Stimulated activated CD8-positive, alpha-beta memory T cell treated with anti-CD3 and anti-CD28 coated beads, Interleukin-15, amount 100 ng/mL, for 24 hours (primary cell): Measurements from ENCODE around the gene CSNK2A3.

Experiments
- DNase-seq: peaks from one replicate; pipeline ENCODE4 v3.0.0-alpha.2; 2020; ENCODE audit warnings: low read depth

The CSNK2A3 gene

GRCh38 chr11:11335043-11335442 lies 18.0 kb downstream of the CSNK2A3 start:
- DNase-seq: no peak

DNA sequence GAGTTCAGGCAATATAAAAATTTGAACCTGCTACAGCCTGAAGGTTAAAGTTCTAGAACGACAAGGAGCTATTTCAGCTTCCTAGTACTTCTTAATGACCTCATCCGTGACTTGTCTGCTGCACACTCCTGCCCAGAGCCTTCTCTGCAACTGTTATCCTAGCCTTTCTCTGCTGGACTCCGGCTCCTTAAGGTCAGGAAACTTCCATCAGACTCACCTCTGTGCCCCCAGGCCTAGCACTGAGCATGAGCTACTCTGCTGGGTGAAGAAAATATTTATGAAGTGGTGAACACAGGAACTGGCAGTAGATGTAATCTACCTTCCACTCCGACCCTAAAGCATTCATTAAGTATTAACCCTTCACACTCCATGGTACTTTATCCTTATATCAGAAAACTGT lies 18.4 kb downstream of the CSNK2A3 start:
- no peak for DNase-seq

DNA sequence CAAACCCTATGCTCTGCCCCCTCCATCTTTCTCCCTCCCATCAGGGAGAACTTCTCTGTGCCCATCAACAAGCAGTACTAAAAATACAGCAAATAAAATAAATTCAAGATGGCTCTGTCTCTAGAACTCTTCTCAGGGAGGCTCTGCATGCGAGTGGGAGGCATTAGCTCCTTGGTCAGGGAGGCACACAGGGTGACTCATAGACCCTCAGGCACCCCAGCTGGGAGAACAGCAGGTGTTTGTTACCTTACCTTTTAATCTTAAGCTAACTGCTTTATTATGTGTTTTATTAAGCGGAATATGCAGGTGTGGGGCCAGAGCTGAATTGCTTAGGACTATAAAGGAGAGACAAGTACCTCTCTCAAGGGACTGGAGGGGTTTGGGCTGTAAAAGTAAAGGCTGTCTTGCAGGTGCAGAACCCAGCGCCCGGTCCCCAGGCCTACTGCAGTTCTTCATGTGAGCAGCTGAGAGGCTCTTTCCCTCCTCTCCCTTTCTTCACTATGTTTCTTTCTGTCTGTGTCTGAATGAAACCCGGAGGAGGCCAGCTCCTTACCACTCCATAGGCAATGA lies 20.8 kb downstream of the CSNK2A3 start:
- DNase-seq: no peak

DNA sequence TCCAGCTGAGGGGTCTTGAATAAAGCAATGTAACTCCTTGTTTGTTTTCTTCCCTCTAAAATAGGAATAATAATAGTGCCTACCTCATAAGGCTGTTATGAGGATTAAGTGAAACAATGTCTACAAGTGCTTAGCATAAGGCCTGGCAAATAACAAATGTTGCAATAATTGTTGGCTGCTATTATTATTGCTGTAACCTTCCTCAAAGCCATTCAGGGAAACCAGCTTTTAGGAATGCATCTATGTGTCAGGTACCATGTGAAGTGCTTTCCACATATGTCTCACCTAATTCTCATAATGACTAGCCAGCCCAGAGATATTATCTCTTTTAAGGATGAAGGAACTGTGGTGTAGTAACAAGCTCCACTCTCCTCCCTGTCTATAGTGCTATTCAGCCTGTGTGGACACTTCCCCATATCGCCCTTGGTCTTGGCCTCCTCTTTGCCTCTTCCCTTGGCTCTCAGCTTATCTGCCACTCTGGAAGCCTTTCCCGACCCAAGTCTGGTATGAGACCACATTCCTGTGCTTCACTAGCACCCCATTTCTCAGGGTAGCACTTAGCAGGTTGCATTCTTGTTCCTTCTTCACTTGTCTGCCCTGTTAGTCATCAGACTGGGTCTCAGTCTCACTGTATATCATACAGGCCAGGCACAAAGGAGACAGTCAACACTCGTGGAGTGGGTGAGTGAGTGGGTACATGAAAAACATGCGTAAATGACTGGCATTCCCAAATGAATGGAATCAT lies 23.8 kb downstream of the CSNK2A3 start:
- no peak for DNase-seq

- DNase-seq: no peak
Observed at GRCh38 chr11:11324090-11324489, 29.0 kb downstream of the CSNK2A3 start.

GRCh38 chr11:11322101-11322500 lies 30.9 kb downstream of the CSNK2A3 start:
- DNase-seq: no peak

DNA sequence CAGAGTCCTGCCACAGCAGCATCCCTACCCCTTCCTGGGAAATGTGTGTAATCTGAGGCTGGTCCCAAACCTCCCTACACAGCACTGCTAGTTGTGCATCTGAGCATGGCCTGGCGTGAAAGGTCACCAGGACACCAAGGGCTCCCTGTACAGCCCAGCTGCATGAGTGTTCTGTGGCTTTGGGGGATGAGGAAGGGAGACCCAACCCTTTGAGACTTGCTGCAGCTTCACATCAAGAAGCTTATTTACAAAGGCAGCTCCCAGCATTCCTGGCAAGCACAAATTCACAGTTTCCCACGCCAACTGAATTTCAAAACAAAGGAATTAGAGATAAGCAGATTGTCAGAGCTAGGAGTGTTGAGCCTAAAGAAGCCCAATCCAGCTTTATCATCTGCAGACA lies 32.2 kb downstream of the CSNK2A3 start:
- DNase-seq: no peak

DNA sequence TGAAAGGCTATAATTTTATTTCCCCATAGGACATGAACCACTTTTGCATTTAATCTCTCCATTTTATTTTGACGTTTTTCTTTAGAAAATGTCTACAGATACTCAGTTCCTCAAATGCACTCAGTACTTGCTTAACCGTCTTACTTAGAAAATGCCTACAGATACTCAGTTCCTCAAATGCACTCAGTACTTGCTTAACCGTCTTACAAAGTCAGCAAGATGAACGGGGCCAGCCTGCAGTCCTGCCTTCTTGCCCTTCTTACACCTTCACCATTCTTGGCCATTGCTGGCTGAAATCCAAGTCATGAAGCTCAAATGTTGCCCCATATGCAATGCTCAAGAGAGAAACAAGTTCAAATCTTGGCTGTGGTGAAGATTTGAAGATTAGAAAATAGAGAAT lies 34.1 kb downstream of the CSNK2A3 start:
- no peak for DNase-seq

DNA sequence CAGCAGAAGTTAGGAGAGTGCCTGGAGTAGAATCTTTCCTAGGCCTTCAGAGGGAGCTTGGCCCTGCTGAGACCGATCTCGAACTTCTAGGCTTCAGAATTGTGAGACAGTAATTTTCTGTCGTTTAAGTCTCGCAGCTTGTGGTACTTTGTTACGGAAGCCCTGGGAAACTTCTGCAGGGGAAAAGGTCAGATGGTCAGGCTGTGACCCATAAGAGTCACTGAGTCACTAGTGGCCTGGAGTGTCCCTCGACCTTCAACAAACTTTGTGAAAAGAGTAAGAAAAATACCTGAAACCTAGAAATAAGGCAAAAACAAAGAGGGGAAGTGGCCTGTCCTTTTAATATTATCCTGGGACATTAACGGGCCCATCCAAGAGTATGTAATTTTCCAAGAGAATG lies 34.6 kb downstream of the CSNK2A3 start:
- DNase-seq: no peak

DNA sequence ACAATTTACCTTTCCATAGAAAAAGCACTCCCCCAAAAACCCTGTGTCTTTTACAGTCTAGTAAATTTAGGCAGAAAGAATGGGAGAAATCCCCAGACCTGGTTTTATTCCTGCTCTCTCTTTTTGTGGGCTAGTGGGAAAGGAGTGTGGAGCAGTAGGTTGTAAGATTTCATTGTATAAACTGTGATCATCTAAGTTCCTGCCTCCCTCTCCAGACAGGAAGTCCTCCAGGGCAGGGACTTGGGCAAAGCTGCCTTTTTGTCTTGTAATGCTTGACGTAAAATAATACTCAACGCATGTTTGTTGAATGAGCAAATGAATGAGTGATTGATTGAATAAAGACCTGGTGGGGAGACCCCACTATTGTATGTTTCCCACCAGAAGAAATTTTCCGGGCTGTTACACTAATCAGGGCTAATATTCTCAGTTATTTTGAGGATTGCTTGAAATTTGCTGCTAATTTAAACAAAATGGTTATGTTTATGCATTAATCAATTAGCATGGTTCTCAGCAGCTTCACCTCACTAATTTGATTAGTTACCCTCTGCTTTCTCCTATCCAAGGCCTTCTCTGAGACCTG lies 36.3 kb downstream of the CSNK2A3 start:
- DNase-seq: no peak

DNA sequence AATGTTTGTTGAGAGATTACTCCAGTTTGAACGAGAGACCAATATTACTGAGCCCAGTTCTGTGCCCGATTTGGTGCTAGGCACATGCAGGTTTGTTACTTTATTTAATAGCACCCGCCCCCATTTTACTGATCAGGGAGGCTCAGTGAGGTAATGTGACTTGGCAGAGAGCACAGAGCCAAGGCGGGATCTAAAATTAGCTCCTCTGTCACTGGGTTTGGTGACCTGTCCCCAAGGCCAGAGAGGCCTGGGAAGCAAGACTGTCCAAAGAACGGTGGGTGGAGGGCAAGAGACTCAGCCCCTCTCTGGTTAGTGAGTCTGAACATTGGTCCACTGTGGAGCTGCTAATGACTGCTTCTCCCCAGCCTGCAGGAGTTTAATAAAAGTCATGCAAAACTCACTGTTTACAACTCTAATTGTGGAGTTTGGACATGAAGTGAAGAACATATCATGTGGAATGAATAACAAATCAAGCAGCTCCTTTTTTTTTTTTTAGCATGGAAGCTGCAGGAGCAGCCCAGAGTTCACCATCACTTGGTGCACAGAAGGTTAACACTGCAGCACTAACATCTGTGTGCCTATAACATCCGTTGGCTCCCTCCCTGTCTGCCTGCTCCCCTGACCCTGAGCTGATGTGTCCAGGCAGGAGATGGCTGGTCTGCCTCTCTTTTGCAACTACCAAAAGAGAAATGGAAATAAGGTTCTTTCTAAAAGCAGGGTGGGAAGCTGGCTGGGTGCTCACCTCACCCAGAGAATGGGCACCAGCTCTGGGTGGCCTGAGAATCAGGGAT lies 39.0 kb downstream of the CSNK2A3 start:
- DNase-seq: no peak

DNA sequence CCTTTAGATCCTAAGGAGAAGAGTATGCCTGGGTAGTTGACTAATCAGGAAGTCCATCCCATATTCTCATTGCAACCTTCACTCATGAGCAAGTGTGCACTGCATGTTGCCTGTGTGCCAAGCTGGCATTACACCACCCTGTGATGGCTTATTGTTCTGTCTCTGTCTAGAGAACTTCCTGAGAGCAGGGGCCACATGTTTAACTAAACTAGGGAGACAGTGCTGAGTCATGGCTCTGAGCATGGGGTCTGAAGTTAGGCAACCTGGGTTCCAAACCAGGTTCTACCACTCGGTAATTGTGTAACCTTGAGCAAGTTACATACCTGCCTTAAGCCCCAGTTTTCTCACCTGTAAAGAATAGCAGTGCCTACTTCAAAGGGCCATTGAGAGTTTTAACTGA lies 39.6 kb downstream of the CSNK2A3 start:
- DNase-seq: no peak

DNA sequence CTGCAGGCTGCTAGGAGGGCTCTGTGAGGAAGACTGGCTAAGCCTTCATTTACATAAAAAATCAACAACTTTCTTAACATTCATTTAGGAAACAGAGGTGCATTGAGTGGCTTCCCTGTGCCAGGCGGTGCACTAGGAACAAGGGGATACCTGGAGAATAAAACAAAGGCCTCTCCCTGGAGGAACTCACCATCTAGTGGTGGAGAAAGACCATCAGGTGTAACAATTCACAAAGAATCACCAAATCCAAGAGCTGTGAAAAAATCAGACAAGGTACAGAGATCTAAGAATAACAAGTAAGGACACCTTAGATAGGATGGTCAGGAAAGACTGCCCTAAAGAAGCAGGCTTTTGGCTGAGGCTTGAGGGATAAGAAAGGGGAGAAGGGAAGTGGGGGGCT lies 40.3 kb downstream of the CSNK2A3 start:
- no peak for DNase-seq

DNA sequence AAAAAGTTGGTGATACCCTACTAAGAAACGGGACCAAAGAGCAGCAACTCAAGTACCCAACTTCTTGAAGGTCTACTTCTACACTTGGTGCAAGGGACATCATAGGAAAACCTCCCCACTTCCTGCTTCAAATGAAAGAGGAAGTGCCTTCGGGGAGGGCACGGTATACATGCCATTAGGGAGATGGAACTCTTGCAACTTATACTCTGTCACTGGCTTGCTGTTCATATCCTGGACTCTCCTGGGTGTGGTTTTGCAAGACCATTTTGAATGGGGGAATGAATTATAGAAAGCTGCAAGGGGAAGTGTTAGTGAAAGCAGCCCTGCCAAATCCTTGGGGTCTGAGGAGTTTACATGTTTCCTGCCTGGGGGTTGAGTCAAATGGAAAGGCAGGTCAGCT lies 41.9 kb downstream of the CSNK2A3 start:
- DNase-seq: no peak

DNA sequence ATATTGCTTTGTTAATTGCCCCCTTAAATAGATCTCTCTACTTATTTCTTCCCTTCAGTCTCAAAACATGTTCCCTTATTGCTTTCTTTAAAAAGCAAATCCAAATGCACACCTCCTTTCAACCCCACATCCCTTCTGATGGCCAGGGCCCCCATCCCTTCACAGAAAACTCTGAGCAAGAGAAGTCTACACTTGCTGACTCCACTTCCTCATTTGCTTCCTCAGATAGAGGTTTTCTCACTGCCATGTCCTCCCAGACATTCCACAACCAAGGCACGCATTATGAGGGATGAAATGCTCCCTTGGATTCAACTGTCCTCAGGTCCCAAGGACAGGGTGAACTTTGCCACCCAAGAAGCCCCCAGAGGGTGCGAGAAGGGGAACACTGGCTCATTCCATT lies 43.1 kb downstream of the CSNK2A3 start:
- no peak for DNase-seq

DNA sequence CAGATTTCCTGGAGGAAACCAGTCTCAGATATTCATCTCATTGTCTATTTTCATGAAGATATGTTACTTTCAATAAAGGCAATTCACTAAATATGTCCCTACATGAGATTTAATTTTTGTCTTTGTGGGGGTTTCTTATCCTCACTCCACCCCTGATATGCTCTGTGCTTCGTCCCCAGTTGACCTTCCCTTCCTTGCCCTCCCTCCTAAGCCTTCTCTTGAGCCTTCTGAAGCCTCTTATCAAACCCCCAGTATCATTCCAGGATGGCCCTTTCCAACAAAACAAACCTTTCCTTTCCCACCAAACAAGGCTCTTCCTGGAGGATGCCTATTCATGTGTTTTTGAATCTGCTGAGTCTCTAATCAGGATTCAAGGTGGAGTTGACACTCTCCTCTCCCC lies 44.8 kb downstream of the CSNK2A3 start:
- DNase-seq: no peak

- no peak for DNase-seq
Observed at GRCh38 chr11:11306855-11307254, 46.2 kb downstream of the CSNK2A3 start.

DNA sequence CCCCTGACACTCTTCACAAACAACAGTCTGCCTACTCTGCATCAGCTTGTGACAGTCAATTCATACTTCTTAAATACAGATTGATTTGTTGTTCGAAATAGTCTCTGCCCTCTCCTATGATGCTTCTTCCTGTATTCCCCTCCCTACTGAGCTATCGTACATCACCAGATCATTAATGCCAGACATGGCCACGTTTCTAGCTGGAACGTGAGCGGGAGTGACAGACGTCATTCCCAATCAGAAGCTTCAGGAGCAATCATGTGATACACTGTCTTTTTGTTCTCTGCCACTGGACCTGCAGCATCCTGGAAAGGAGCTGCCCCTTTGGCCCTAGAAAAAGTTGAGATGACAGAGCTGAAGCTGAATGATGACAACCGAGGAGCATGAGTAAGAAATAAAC lies 48.5 kb downstream of the CSNK2A3 start:
- DNase-seq: no peak

- DNase-seq: no peak
Observed at GRCh38 chr11:11302565-11302964, 50.5 kb downstream of the CSNK2A3 start.
